HL-60 (cell line): ENCODE measurements around the gene ERGIC3.

Experiments used
- DNase-seq, 2 experiments: peaks; one replicate each; pipeline ENCODE4 v3.0.0-alpha.2; 2010 to 2020; ENCODE audit warnings: low read depth in 1 of 2, low spot score in 1 of 2
- H3K27ac ChIP-seq: fragments of 250-450 bp; sonication (Bioruptor Pico); replicated peaks from 2 replicates; pipeline ENCODE4 v1.5.1; 2020; ENCODE audit warnings: mild to moderate bottlenecking, moderate library complexity
- H3K27me3 ChIP-seq: fragments of 250-450 bp; sonication (Bioruptor Pico); 2 replicates; pipeline ENCODE4 v1.5.1; 2021; ENCODE audit warnings: mild to moderate bottlenecking, moderate library complexity; ENCODE audit not compliant: insufficient read depth, poor library complexity, severe bottlenecking
- H3K4me3 ChIP-seq: replicated peaks from 2 replicates; pipeline ENCODE4 v1.5.1; 2011; ENCODE audit warnings: mild to moderate bottlenecking, control low read depth, low read length; ENCODE audit not compliant: insufficient read depth
- CTCF ChIP-seq: IDR thresholded peaks from one replicate; pipeline ENCODE4 v1.5.1; 2011; ENCODE audit warnings: low read length, control low read depth, inconsistent platforms; ENCODE audit not compliant: insufficient read depth
- GABPA ChIP-seq: IDR thresholded peaks from 2 replicates; pipeline ENCODE4 v1.6.1; 2012; ENCODE audit warnings: low read depth
- POLR2AphosphoS5 ChIP-seq: IDR thresholded peaks from 2 replicates; pipeline ENCODE4 v1.6.1; 2012; ENCODE audit warnings: low read depth
- SPI1 ChIP-seq: IDR thresholded peaks from 2 replicates; pipeline ENCODE4 v1.6.1; 2012; ENCODE audit warnings: low read depth, mild to moderate bottlenecking, borderline replicate concordance
- TF ChIP-seq, protein P1 (sequence below): IDR thresholded peaks from 2 replicates; pipeline ENCODE4 v1.6.1; 2012; ENCODE audit warnings: low read depth; ENCODE audit not compliant: insufficient replicate concordance

The ERGIC3 gene

GRCh38 chr20:35561268-35561667, 19.4 kb downstream of the ERGIC3 start:
- no peak overlapping the region for H3K27ac ChIP-seq
- H3K4me3 ChIP-seq, result no peak overlapping the region
- peak in 1 of 2 experiments; percentile 53 for DNase-seq
- H3K27me3 ChIP-seq, result no peaks in the 10 kb centered on the region
- TF ChIP-seq CTCF (peak; percentile 47), POLR2AphosphoS5 (no peak)

- no peak for DNase-seq
- H3K4me3 ChIP-seq, result no peak overlapping the region
- TF ChIP-seq SPI1, result no peak
- no peak for TF ChIP-seq CTCF
- no peak for TF ChIP-seq POLR2AphosphoS5
- H3K27me3 ChIP-seq, result no peaks in the 10 kb centered on the region
- no peak overlapping the region for H3K27ac ChIP-seq
Measured at GRCh38 chr20:35561671-35562070, 19.8 kb downstream of the ERGIC3 start.

GRCh38 chr20:35562541-35563110, 20.7 kb downstream of the ERGIC3 start:
- Histone ChIP-seq H3K27me3 (no peaks in the 10 kb centered on the region), H3K27ac (no peak overlapping the region), H3K4me3 (no peak overlapping the region)
- TF ChIP-seq GABPA, result no peak
- no peak for TF ChIP-seq POLR2AphosphoS5
- DNase-seq, result no peak

DNA sequence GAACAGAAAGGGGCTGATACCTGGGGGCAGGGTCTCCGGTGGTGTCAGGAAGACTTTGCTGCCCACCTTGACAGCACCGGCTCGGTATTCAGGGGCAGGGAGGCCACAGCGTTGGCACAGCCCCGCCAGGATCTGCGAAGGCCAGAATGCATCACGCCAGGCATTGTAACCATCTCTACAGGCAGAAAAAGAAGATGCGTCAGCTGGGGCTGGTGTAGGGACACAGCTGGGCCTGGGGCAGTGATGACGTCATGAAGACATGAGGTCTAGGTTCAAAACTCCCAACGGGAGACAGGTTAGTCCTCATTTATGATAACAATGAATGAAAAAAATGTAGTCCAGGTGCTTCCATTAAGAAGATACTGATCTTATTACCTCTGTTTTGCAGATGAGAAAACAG, 22.0 kb downstream of the ERGIC3 start:
- Histone ChIP-seq H3K27ac (no peak overlapping the region), H3K4me3 (no peak overlapping the region), H3K27me3 (no peaks in the 10 kb centered on the region)
- TF ChIP-seq SPI1, result no peak
- TF ChIP-seq, protein P1, sequence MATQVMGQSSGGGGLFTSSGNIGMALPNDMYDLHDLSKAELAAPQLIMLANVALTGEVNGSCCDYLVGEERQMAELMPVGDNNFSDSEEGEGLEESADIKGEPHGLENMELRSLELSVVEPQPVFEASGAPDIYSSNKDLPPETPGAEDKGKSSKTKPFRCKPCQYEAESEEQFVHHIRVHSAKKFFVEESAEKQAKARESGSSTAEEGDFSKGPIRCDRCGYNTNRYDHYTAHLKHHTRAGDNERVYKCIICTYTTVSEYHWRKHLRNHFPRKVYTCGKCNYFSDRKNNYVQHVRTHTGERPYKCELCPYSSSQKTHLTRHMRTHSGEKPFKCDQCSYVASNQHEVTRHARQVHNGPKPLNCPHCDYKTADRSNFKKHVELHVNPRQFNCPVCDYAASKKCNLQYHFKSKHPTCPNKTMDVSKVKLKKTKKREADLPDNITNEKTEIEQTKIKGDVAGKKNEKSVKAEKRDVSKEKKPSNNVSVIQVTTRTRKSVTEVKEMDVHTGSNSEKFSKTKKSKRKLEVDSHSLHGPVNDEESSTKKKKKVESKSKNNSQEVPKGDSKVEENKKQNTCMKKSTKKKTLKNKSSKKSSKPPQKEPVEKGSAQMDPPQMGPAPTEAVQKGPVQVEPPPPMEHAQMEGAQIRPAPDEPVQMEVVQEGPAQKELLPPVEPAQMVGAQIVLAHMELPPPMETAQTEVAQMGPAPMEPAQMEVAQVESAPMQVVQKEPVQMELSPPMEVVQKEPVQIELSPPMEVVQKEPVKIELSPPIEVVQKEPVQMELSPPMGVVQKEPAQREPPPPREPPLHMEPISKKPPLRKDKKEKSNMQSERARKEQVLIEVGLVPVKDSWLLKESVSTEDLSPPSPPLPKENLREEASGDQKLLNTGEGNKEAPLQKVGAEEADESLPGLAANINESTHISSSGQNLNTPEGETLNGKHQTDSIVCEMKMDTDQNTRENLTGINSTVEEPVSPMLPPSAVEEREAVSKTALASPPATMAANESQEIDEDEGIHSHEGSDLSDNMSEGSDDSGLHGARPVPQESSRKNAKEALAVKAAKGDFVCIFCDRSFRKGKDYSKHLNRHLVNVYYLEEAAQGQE, result no peak
- no peak for TF ChIP-seq POLR2AphosphoS5
- TF ChIP-seq GABPA, result no peak
- no peak for TF ChIP-seq CTCF
- no peak for DNase-seq

- H3K4me3 ChIP-seq, result no peak overlapping the region
- H3K27ac ChIP-seq, result no peak overlapping the region
- no peaks in the 10 kb centered on the region for H3K27me3 ChIP-seq
- DNase-seq, result no peak
- no peak for TF ChIP-seq SPI1
- no peak for TF ChIP-seq GABPA
- TF ChIP-seq, protein P1, result no peak
- no peak for TF ChIP-seq CTCF
- no peak for TF ChIP-seq POLR2AphosphoS5
Measured at GRCh38 chr20:35564905-35565304, 23.0 kb downstream of the ERGIC3 start.
